ENCODE results near the gene BRF1.

- TF ChIP-seq CTCF (conservative IDR thresholded peaks at IDR 0.05; ENCODE audit: low read length): peak; percentile 82
- TF ChIP-seq EZH2phosphoT487 (IDR thresholded peaks at IDR 0.05; ENCODE audit: borderline replicate concordance, low read depth, low read length): no peak
These were observed 131.8 kb downstream of the BRF1 start for GRCh38 chr14:105168979-105169507.

All from OCI-LY7 (cell line).